H1 (cell line): ENCODE measurements around the gene RNF224. TPM values are rescaled to one million over a fixed set of nuclear protein-coding genes. Genes with fewer than 3 reads are reported as not detected.

Experiments used
- CTCF ChIA-PET: fragments of 300-600 bp; sonication (Branson Sonifier 250); formaldehyde crosslinking; loops from one replicate; lab custom pipeline; 2021; ENCODE audit not compliant: partially characterized antibody; lab: Charles Lee
- POLR2A ChIA-PET: fragments of 300-600 bp; sonication (Branson Sonifier 250); formaldehyde crosslinking; loops from one replicate; lab custom pipeline; 2021; ENCODE audit warnings: inconsistent platforms; ENCODE audit not compliant: partially characterized antibody; lab: Charles Lee
- DNase-seq, 2 experiments: peaks; one replicate each; pipeline versions ENCODE4 v3.0.0 to v3.0.0-alpha.2; 2010 to 2022; ENCODE audit warnings: low spot score in 2 of 2, low read depth in 1 of 2, mixed read lengths in 1 of 2
- FAIRE-seq: peaks from 2 replicates; lab custom pipeline; 2011; peaks lifted over from hg19 to GRCh38; lab: Jason Lieb, UNC
- H2AFZ ChIP-seq: 2 replicates; pipeline ENCODE4 v1.8.1; 2012; ENCODE audit warnings: low read length, inconsistent platforms
- H2AK5ac ChIP-seq: 2 replicates; pipeline ENCODE4 v1.6.1; 2013; ENCODE audit warnings: low read depth, low read length
- H2BK120ac ChIP-seq: replicated peaks from 2 replicates; pipeline ENCODE3; 2013; ENCODE audit warnings: low read depth, low read length, inconsistent platforms
- H2BK12ac ChIP-seq: 2 replicates; pipeline ENCODE4 v1.6.1; 2013; ENCODE audit warnings: low read depth, low read length
- H2BK15ac ChIP-seq: 2 replicates; pipeline ENCODE4 v1.6.1; 2013; ENCODE audit warnings: low read length
- H2BK20ac ChIP-seq: 2 replicates; pipeline ENCODE4 v1.6.1; 2013; ENCODE audit warnings: low read length
- H2BK5ac ChIP-seq: 2 replicates; pipeline ENCODE4 v1.6.1; 2013; ENCODE audit warnings: low read depth, low read length
- H3K14ac ChIP-seq: 2 replicates; pipeline ENCODE4 v1.6.1; 2013; ENCODE audit warnings: inconsistent platforms; ENCODE audit not compliant: insufficient read length
- H3K18ac ChIP-seq: 2 replicates; pipeline ENCODE4 v1.6.1; 2013; ENCODE audit warnings: low read length; ENCODE audit errors: extremely low read depth
- H3K23ac ChIP-seq: 2 replicates; pipeline ENCODE4 v1.6.1; 2013; ENCODE audit warnings: inconsistent platforms; ENCODE audit not compliant: insufficient read length
- H3K23me2 ChIP-seq: 2 replicates; pipeline ENCODE4 v1.6.1; 2013; ENCODE audit warnings: low read depth, low read length
- H3K27ac ChIP-seq: 2 replicates; pipeline ENCODE4 v1.6.1; 2011; ENCODE audit warnings: low read depth, low read length, inconsistent platforms
- H3K27me3 ChIP-seq, 4 experiments: replicated peaks in 1 of 4; 1 replicate in 1 of 4; 2 replicates in 3 of 4; pipeline versions ENCODE4 v1.6.1 to v1.8.1; 2011 to 2013; ENCODE audit warnings: low read length in 3 of 4, mild to moderate bottlenecking in 3 of 4, inconsistent platforms in 2 of 4, mixed read lengths in 2 of 4, moderate library complexity in 1 of 4; ENCODE audit not compliant: control insufficient read depth in 3 of 4, insufficient read depth in 3 of 4; ENCODE audit errors: extremely low read depth in 1 of 4
- H3K36me3 ChIP-seq, 4 experiments: 2 replicates each; pipeline versions ENCODE4 v1.6.1 to v1.8.1; 2011 to 2013; ENCODE audit warnings: mild to moderate bottlenecking in 4 of 4, low read length in 3 of 4, moderate library complexity in 2 of 4, control low read depth in 1 of 4, inconsistent platforms in 1 of 4; ENCODE audit not compliant: insufficient read depth in 4 of 4, control insufficient read depth in 2 of 4
- H3K4ac ChIP-seq: replicated peaks from 2 replicates; pipeline ENCODE3; 2013; ENCODE audit warnings: low read length, low read depth, mixed read lengths, inconsistent platforms; ENCODE audit not compliant: insufficient read length
- H3K4me1 ChIP-seq, 4 experiments: replicated peaks in 1 of 4; 1 replicate in 1 of 4; 2 replicates in 3 of 4; pipeline versions ENCODE4 v1.6.1 to v1.8.1; 2011 to 2013; ENCODE audit warnings: low read length in 3 of 4, inconsistent platforms in 2 of 4, mixed read lengths in 1 of 4; ENCODE audit not compliant: insufficient read depth in 4 of 4, control insufficient read depth in 3 of 4
- H3K4me2 ChIP-seq, 2 experiments: 2 replicates each; pipeline versions ENCODE4 v1.6.1 to v1.8.1; 2011 to 2013; ENCODE audit warnings: low read depth in 2 of 2, low read length in 2 of 2, control low read depth in 1 of 2, inconsistent platforms in 1 of 2, mild to moderate bottlenecking in 1 of 2; ENCODE audit not compliant: insufficient read depth in 1 of 2
- H3K4me3 ChIP-seq, 4 experiments: fragments of 200-600, 300-600 bp in 1 of 4; sonication (generic), shearing (Covaris generic), sonication (Bioruptor Twin) in 1 of 4; 2 replicates each; pipeline versions ENCODE4 v1.5.1 to v1.8.1; 2011 to 2016; ENCODE audit warnings: low read length in 4 of 4, low read depth in 3 of 4, control low read depth in 2 of 4, inconsistent platforms in 2 of 4, mild to moderate bottlenecking in 2 of 4, mixed read lengths in 1 of 4, moderate library complexity in 1 of 4; ENCODE audit not compliant: insufficient read depth in 2 of 4; ENCODE audit errors: extremely low read depth in 1 of 4
- H3K56ac ChIP-seq: replicated peaks from 2 replicates; pipeline ENCODE3; 2013; ENCODE audit warnings: low read depth, mild to moderate bottlenecking, mixed read lengths, low read length, inconsistent platforms; ENCODE audit not compliant: insufficient read length
- H3K79me1 ChIP-seq: 2 replicates; pipeline ENCODE4 v1.6.1; 2013; ENCODE audit warnings: low read depth, low read length, control low read depth
- H3K79me2 ChIP-seq, 2 experiments: 2 replicates each; pipeline versions ENCODE4 v1.6.1 to v1.8.1; 2012 to 2013; ENCODE audit warnings: low read length in 2 of 2, mild to moderate bottlenecking in 2 of 2, inconsistent platforms in 1 of 2; ENCODE audit not compliant: insufficient read depth in 2 of 2, control insufficient read depth in 1 of 2
- H3K9ac ChIP-seq, 4 experiments: replicated peaks in 1 of 4; 1 replicate in 1 of 4; 2 replicates in 3 of 4; pipeline versions ENCODE4 v1.6.1 to v1.8.1; 2011 to 2013; ENCODE audit warnings: low read depth in 3 of 4, low read length in 3 of 4, control low read depth in 2 of 4, mild to moderate bottlenecking in 2 of 4, moderate library complexity in 2 of 4, inconsistent platforms in 1 of 4; ENCODE audit errors: extremely low read depth in 1 of 4
- H3K9me3 ChIP-seq, 2 experiments: 2 replicates each; pipeline versions ENCODE4 v1.6.1 to v1.8.1; 2012 to 2013; ENCODE audit warnings: mild to moderate bottlenecking in 2 of 2, moderate library complexity in 2 of 2, control low read depth in 1 of 2, inconsistent platforms in 1 of 2, low read depth in 1 of 2, low read length in 1 of 2, mixed read lengths in 1 of 2; ENCODE audit not compliant: insufficient read depth in 2 of 2
- H4K20me1 ChIP-seq, 2 experiments: replicated peaks in 1 of 2; 2 replicates each; pipeline versions ENCODE3 to v1.8.1; 2011 to 2013; ENCODE audit warnings: inconsistent platforms in 2 of 2, low read length in 2 of 2, mild to moderate bottlenecking in 1 of 2; ENCODE audit not compliant: insufficient read depth in 2 of 2, control insufficient read depth in 1 of 2
- H4K5ac ChIP-seq: 2 replicates; pipeline ENCODE4 v1.6.1; 2013; ENCODE audit warnings: low read length, low read depth, mixed read lengths, inconsistent platforms; ENCODE audit not compliant: insufficient read length
- H4K8ac ChIP-seq: 2 replicates; pipeline ENCODE4 v1.8.0; 2013; ENCODE audit warnings: mild to moderate bottlenecking, moderate library complexity, low read length, inconsistent platforms; ENCODE audit not compliant: insufficient read depth; ENCODE audit errors: extremely low read depth
- H4K91ac ChIP-seq: replicated peaks from 2 replicates; pipeline ENCODE3; 2013; ENCODE audit warnings: low read length, mixed read lengths, inconsistent platforms; ENCODE audit not compliant: insufficient read length
- BACH1 ChIP-seq: IDR thresholded peaks from 2 replicates; pipeline ENCODE4 v1.6.1; 2012; ENCODE audit warnings: low read length, improper control_type of control experiment
- BCL11A ChIP-seq, 2 experiments: IDR thresholded peaks; one replicate each; pipeline ENCODE4 v1.6.1; 2011; ENCODE audit warnings: low read depth in 2 of 2, low read length in 2 of 2, mild to moderate bottlenecking in 2 of 2
- CHD2 ChIP-seq: IDR thresholded peaks from 2 replicates; pipeline ENCODE4 v1.6.1; 2012; ENCODE audit warnings: low read length, improper control_type of control experiment
- EZH2 ChIP-seq: fragments of 200-600 bp; sonication (generic); IDR thresholded peaks from 2 replicates; pipeline ENCODE4 v1.7.1; 2012; ENCODE audit warnings: low read depth, mild to moderate bottlenecking, moderate library complexity, low read length, inconsistent platforms; ENCODE audit not compliant: severe bottlenecking
- HDAC2 ChIP-seq, 2 experiments: fragments of 300-600 bp in 1 of 2; sonication (generic) in 1 of 2; IDR thresholded peaks; 2 replicates each; pipeline ENCODE4 v1.6.1; 2011 to 2012; ENCODE audit warnings: low read depth in 2 of 2, low read length in 2 of 2, mild to moderate bottlenecking in 2 of 2, moderate library complexity in 2 of 2, borderline replicate concordance in 1 of 2, inconsistent platforms in 1 of 2
- JUND ChIP-seq: IDR thresholded peaks from 2 replicates; pipeline ENCODE4 v1.6.1; 2011; ENCODE audit warnings: mild to moderate bottlenecking, improper control_type of control experiment, low read length
- KDM4A ChIP-seq: IDR thresholded peaks from one replicate; pipeline ENCODE4 v1.7.1; 2012; ENCODE audit warnings: low read depth, mild to moderate bottlenecking, moderate library complexity, low read length, inconsistent platforms; ENCODE audit not compliant: severe bottlenecking
- KDM5A ChIP-seq: fragments of 200-600 bp; IDR thresholded peaks from 2 replicates; pipeline ENCODE4 v1.7.1; 2012; ENCODE audit warnings: mild to moderate bottlenecking, low read length, inconsistent platforms, mixed read lengths
- NRF1 ChIP-seq: IDR thresholded peaks from 2 replicates; pipeline ENCODE4 v1.6.1; 2011; ENCODE audit warnings: mild to moderate bottlenecking, low read depth, low read length, improper control_type of control experiment
- SAP30 ChIP-seq: fragments of 300-600 bp; sonication (generic); IDR thresholded peaks from 2 replicates; pipeline ENCODE4 v1.7.1; 2012; ENCODE audit warnings: low read length, moderate library complexity, mild to moderate bottlenecking, inconsistent platforms; ENCODE audit not compliant: insufficient read depth, insufficient replicate concordance
- SRF ChIP-seq: IDR thresholded peaks from 2 replicates; pipeline ENCODE4 v1.6.1; 2011; ENCODE audit warnings: mild to moderate bottlenecking, low read depth, low read length, moderate library complexity
- SUZ12 ChIP-seq: fragments of 200-600 bp; sonication (generic); IDR thresholded peaks from 2 replicates; pipeline ENCODE4 v1.6.1; 2012; ENCODE audit warnings: mild to moderate bottlenecking, inconsistent platforms, low read length, moderate library complexity, mixed read lengths
- TEAD4 ChIP-seq: IDR thresholded peaks from 2 replicates; pipeline ENCODE4 v1.6.1; 2012; ENCODE audit warnings: low read depth, low read length, inconsistent platforms, mixed read lengths
- WGBS, 2 experiments: shearing (Covaris generic) in 1 of 2; methylation state at CpG; one replicate each; pipeline versions ENCODE4 v1.1.6 to v1.1.7; 2013 to 2015; ENCODE audit warnings: low lambda C conversion rate in 2 of 2, mixed read lengths in 2 of 2, inconsistent platforms in 1 of 2, low coverage in 1 of 2, missing lambda C conversion rate in 1 of 2; ENCODE audit not compliant: insufficient replicate concordance in 2 of 2, insufficient coverage in 1 of 2, insufficient read length in 1 of 2; ENCODE audit errors: extremely low coverage in 1 of 2, missing lambda C conversion rate in 1 of 2; 5-methylcytosine and 5-hydroxymethylcytosine counted together
- polyA plus RNA-seq, 7 experiments: library from polyadenylated mRNA; depleted of rRNA in 3 of 7; stranded (reverse) in 5 of 7; unstranded in 2 of 7; fragments of >200 nt in 5 of 7; fragments of 200-250 nt in 2 of 7; gene quantifications; 1 replicate in 5 of 7; 2 replicates in 1 of 7; 4 replicates in 1 of 7; pipeline versions ENCODE4 v1.2.1 to v1.2.3, GENCODE V29; 2011 to 2013; ENCODE audit warnings: missing spikeins in 2 of 7, mixed read lengths in 2 of 7
- total RNA-seq: library from RNA; stranded (reverse); fragmentation: NEBNext Ultra II Directional; extraction: Animal tissue kit (Norgen Biotek cat#: 25700); gene quantifications from 2 replicates; pipeline ENCODE4 v1.2.1, GENCODE V29; 2021

Gene RNF224
- total and polyA plus RNA-seq, 2 of the 8 experiments (the other 6 are each of a cell fraction or from before 2014, with no cell fraction given): 0.24 TPM; not detected in 1

DNA sequence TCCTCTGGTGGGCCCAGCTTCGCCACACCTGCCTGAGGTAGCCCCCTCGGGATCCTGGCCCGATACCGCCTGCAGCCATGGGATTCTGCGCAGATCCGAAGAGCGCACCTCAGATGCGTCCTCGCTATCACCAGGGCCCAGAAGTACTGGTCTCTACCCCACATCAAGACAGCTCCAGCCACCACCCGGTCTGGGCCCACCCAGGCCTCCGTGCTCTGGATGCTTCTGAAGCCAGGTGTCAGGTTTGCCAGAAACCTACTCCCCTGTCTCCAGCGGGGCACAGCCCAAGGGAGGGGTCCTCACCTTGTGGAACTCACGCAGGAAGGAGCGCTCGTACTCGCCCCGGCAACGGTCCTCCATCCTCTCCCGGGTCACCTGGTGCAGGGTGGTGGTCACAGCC lies 41.4 kb upstream of the RNF224 start:
- Histone ChIP-seq H3K79me2 (peaks cover 0 to 30% of the 10 kb centered on the region in 2 experiments; a peak in 2 of 4 replicates), H2BK120ac (no peak overlapping the region), H3K14ac (no peak overlapping the region), H2BK20ac (no peak overlapping the region), H2BK12ac (no peak overlapping the region), H4K5ac (no peak overlapping the region), H3K79me1 (peaks cover 5% of the 10 kb centered on the region), H3K9me3 (no peaks in the 10 kb centered on the region), H2BK15ac (no peak overlapping the region), H4K20me1 (peaks cover 4 to 30% of the 10 kb centered on the region in 2 experiments), H3K23me2 (peaks cover 8% of the 10 kb centered on the region; the same call in 1 of the 2 replicates), H3K9ac (no peak overlapping the region), H3K27ac (no peak overlapping the region), H3K27me3 (no peaks in the 10 kb centered on the region; a peak in 1 of 7 replicates), H4K8ac (no peak overlapping the region; the same call in 1 of the 2 replicates), H3K23ac (no peak overlapping the region), H3K4me1 (peaks cover 0 to 17% (median 6%) of the 10 kb centered on the region in 4 experiments; a peak in 5 of 7 replicates), H2BK5ac (no peak overlapping the region), H3K56ac (no peak overlapping the region), H2AFZ (no peak overlapping the region), H3K36me3 (peaks cover 3 to 28% (median 12%) of the 10 kb centered on the region in 4 experiments; a peak in 7 of 8 replicates), H3K4me3 (no peak overlapping the region), H4K91ac (no peak overlapping the region), H3K4ac (no peak overlapping the region), H2AK5ac (no peak overlapping the region), H3K18ac (no peak overlapping the region), H3K4me2 (no peak overlapping the region)
- POLR2A ChIA-PET: interaction anchor here (1.5 kb wide), 1 partner anchor 15 kb away, joined by 3 read pairs; the partner anchor contains the start of gene TPRN
- DNase-seq (no peak), FAIRE-seq (no peak)
- 90% methylated on average over 19 of the region's 19 CpGs; no CpG with 5 or more reads in 1 of the 2 experiments for WGBS, 2 experiments
- TF ChIP-seq HDAC2 (IDR thresholded peaks at IDR 0.05; ENCODE audit: borderline replicate concordance in 1 of 2, low read depth in 2 of 2, low read length in 2 of 2) (no peak), KDM4A (no peak), SAP30 (no peak), NRF1 (no peak), BCL11A (IDR thresholded peaks at IDR 0.05; ENCODE audit: low read depth in 2 of 2, low read length in 2 of 2) (no peak), EZH2 (no peak), BACH1 (no peak), KDM5A (no peak), CHD2 (no peak), JUND (no peak), TEAD4 (no peak), SUZ12 (no peak), SRF (no peak)
- CTCF ChIA-PET: interaction anchor here (5.4 to 14.0 kb wide), 2 partner anchors 10 to 43 kb away, joined by 47 to 204 read pairs; partner anchors contain the start of genes CYSRT1, RNF208, RNF224 and SLC34A3
